G401.6 (cell line): ENCODE results near the gene PLD4.
"Not testable (repeated sequence)": the region's sequence is repeated elsewhere in the genome, so short reads cannot be mapped to it uniquely, and the experiment has no call there.

Experiments
- FAIRE-seq: peaks from 2 replicates; lab custom pipeline; 2012; peaks lifted over from hg19 to GRCh38; lab: Jason Lieb, UNC

The PLD4 gene

GRCh38 chr14:104885973-104886689 is 38.5 kb upstream of the PLD4 start:
- no peak for FAIRE-seq

GRCh38 chr14:104886690-104887622 is 37.7 kb upstream of the PLD4 start:
- no peak for FAIRE-seq

- no peak for FAIRE-seq
Measured at GRCh38 chr14:104887623-104888488, 36.8 kb upstream of the PLD4 start.

GRCh38 chr14:104888489-104889374 is 35.9 kb upstream of the PLD4 start:
- FAIRE-seq = no peak

GRCh38 chr14:104889375-104889757 is 35.3 kb upstream of the PLD4 start:
- no peak for FAIRE-seq

- not testable (repeated sequence) for FAIRE-seq
Measured at GRCh38 chr14:104890292-104890691, 34.4 kb upstream of the PLD4 start.

GRCh38 chr14:104891121-104891551 is 33.5 kb upstream of the PLD4 start:
- no peak for FAIRE-seq

- FAIRE-seq = no peak
Measured at GRCh38 chr14:104891664-104892530, 32.8 kb upstream of the PLD4 start.

- no peak for FAIRE-seq
Measured at GRCh38 chr14:104892531-104893434, 31.9 kb upstream of the PLD4 start.

- no peak for FAIRE-seq
Measured at GRCh38 chr14:104893435-104894207, 31.1 kb upstream of the PLD4 start.

GRCh38 chr14:104894331-104895206 is 30.1 kb upstream of the PLD4 start:
- no peak for FAIRE-seq

GRCh38 chr14:104895207-104895785 is 29.4 kb upstream of the PLD4 start:
- no peak for FAIRE-seq

GRCh38 chr14:104895786-104896661 is 28.7 kb upstream of the PLD4 start:
- no peak for FAIRE-seq

- FAIRE-seq = no peak
Measured at GRCh38 chr14:104897330-104898194, 27.1 kb upstream of the PLD4 start.

- FAIRE-seq = no peak
Measured at GRCh38 chr14:104898195-104898558, 26.5 kb upstream of the PLD4 start.
